ENCODE results near the gene LARP4B.

LARP4B gene

GRCh38 chr10:759898-760477 lies 171.5 kb downstream of the LARP4B start:
- no peak for DNase-seq
